Sciatic nerve (tissue), 2 donors: Measurements from ENCODE around the gene SPHKAP. TPM values are rescaled to one million over a fixed set of nuclear protein-coding genes. Genes with fewer than 3 reads are reported as not detected.
"Not testable (repeated sequence)": the region's sequence is repeated elsewhere in the genome, so short reads cannot be mapped to it uniquely, and the experiment has no call there.

Source experiments
- ATAC-seq: fragments of 200-7000 bp; cut with Tn5 transposase; one replicate; pipeline ENCODE4 v1.9.1; 2020; ENCODE audit warnings: mild to moderate bottlenecking, moderate library complexity
- DNase-seq: peaks from one replicate; pipeline ENCODE4 v3.0.0-alpha.2; 2020; ENCODE audit warnings: low spot score
- intact Hi-C: fragments of 100-400 bp; cut with DNase I; formaldehyde crosslinking; loops from one replicate; pipeline ENCODE4 v1.14.2; 2022
- total RNA-seq: library from RNA; stranded (reverse); fragmentation: NEBNext Ultra II Directional; extraction: Animal tissue kit (Norgen Biotek cat#: 25700); gene quantifications from one replicate; pipeline ENCODE4 v1.2.1, GENCODE V29; 2021
- donor health status: DM: no; HTN: no; CAD: no.
- donor health status: DM: no; HTN: no; CAD: no.

The SPHKAP gene
- total RNA-seq, 1 donor from 2014 or later, result not detected

- no peak for ATAC-seq
- intact Hi-C loops, result loop anchor here (10.0 kb wide), 1 partner anchor 1561 kb away; no protein-coding TSS in a partner anchor
- no peak for DNase-seq
These were observed 75.8 kb downstream of the SPHKAP start for GRCh38 chr2:228105526-228106250.

DNA sequence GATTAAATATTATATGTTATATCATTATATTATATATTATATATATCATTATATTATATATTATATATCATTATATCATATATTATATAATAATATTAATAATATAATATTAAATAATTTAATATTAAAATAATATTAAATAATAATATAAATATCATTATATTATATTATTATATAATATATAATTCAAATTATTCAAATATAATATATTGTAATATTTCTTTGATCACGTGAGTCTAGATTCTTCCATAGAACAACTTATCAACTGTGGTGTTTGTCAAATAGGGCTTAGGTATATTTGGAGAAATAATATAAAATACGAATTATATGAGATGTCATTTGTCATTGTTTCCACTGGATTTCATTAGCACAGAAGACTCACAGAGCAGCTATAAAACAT, 77.3 kb downstream of the SPHKAP start:
- intact Hi-C loops, result loop anchor here (10.0 kb wide), 1 partner anchor 1559 kb away; no protein-coding TSS in a partner anchor
- DNase-seq, result no peak
- ATAC-seq, result no peak

- intact Hi-C loops, result loop anchor here (10.0 kb wide), 1 partner anchor 1559 kb away; no protein-coding TSS in a partner anchor
- no peak for ATAC-seq
- DNase-seq, result no peak
These were observed 78.1 kb downstream of the SPHKAP start for GRCh38 chr2:228103379-228103778.

DNA sequence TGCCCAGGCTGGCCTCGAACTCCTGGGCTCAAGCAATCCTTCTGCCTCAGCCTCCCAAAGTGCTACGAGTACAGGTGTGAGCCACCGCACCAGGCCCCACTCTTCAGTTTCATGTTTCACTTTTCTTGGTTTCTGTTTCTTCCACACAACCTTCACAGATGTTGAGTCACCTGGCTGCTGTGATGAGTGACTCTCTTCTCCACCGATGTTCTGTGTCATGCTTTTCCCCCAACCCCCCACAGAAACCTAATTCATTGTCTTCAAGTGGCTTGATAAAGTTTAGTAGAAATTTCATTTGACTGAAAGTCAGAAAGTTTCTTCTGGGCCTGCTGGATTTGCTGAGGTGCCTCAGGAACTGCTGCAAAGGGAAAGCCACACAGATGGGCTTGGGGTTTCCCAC, 78.5 kb downstream of the SPHKAP start:
- intact Hi-C loops, result loop anchor here (10.0 kb wide), 1 partner anchor 1558 kb away; no protein-coding TSS in a partner anchor
- DNase-seq (no peak), ATAC-seq (no peak)

GRCh38 chr2:228094377-228094921, 87.0 kb downstream of the SPHKAP start:
- intact Hi-C loops, result no loop called here
- no peak for DNase-seq
- ATAC-seq, result no peak

DNA sequence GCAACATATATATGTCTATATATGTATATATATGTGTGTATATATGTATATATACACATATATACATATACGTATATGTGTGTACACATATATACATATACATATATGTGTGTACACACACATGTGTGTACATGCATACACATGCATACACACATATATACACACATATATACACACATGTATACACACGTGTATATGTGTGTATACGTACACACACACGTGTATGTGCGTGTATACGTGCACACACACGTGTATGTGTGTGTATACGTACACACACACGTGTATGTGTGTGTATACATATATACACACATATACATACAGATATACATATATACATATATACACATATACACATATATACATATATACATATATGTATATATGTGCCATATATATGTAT, 89.4 kb downstream of the SPHKAP start:
- no peak for ATAC-seq
- intact Hi-C loops, result no loop called here
- no peak for DNase-seq

DNA sequence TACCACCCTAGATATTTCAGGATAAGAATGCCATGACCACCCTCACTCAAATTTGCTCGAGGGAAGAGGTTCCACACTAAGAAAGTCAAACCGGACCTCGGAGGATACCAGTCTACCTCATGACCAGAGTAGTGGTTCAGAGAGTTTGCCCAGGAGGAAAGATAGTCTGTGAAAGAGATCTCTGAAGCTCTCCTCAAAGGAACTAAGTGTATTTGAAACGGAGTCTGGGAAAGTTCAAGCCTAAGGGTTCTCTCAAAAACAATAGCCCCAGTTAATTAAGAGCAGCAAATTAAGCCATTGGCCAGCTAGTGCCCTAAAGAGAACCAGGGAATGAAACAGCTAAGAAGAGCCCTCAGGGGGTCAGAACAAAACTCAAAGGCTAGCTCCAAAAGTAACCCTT, 94.9 kb downstream of the SPHKAP start:
- DNase-seq (no peak), ATAC-seq (no peak)
- intact Hi-C loops, result no loop called here

DNA sequence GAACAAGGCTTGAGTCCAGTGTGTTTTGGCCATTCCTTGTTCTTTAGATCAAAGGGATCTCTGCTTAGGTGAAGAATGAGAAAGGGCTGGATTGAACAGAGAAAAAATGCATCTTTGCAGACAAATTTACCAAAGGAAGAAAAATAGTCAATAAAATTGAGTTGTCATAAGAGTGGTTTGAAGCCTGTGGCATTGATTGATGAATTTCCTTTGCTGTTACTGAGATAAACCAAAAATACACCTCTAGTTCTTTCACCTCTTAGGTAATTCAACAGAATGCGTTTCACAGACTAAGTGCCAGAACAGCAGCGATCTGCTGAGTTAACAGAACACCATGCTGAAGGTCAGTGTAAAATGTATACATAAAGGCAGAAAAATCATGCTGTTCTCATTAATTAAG, 96.8 kb downstream of the SPHKAP start:
- ATAC-seq (no peak), DNase-seq (no peak)
- intact Hi-C loops, result no loop called here

- DNase-seq (no peak), ATAC-seq (no peak)
- intact Hi-C loops, result no loop called here
These were observed 98.4 kb downstream of the SPHKAP start for GRCh38 chr2:228083131-228083530.

GRCh38 chr2:228082571-228082970, 98.9 kb downstream of the SPHKAP start:
- intact Hi-C loops, result no loop called here
- no peak for DNase-seq
- no peak for ATAC-seq

DNA sequence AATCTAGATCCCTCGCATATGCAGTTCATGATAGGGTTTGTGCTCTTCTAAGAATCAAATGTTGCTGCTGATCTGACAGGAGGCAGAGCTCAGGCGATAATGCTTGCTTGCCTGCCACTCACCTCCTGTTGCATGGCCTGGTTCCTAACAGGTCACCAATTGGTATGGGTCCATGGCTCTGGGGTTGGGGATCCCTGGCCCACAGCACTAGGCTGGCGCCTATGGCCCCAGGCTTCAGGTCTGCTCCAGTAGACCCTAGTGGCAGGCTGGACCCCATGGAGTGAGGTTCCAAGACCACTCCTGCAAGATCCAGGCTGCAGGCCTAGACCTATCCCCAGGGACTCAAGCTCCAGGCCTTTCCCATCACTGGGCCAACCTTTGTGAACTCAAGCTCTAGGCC, 102.3 kb downstream of the SPHKAP start:
- ATAC-seq (no peak), DNase-seq (no peak)
- intact Hi-C loops, result no loop called here

GRCh38 chr2:228076695-228077094, 104.8 kb downstream of the SPHKAP start:
- ATAC-seq, DNase-seq, intact Hi-C loops: not testable (repeated sequence)

DNA sequence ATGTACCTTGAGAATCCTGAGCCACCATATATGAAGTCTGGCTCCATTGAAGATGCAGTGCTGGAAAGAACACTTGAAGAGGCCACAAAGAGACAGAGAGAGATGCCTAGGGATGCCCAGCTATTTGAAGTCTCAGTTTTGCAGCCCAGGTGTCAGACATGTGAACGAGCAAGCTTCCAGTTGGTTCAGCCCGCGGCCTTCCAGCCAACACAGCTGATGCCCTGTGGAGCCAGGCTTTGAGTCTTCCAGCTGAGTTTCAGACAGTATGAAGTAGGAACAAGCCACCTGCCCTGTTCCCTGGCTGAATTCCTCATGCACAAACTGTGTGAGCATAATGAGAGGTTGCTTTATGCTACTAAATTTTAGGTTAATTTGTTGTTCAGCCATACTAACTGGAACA, 108.8 kb downstream of the SPHKAP start:
- intact Hi-C loops, result no loop called here
- DNase-seq (no peak), ATAC-seq (no peak)

GRCh38 chr2:228067309-228067708, 114.2 kb downstream of the SPHKAP start:
- no peak for DNase-seq
- intact Hi-C loops, result no loop called here
- no peak for ATAC-seq

- ATAC-seq (no peak), DNase-seq (no peak)
- intact Hi-C loops, result no loop called here
These were observed 115.2 kb downstream of the SPHKAP start for GRCh38 chr2:228066126-228066798.

- ATAC-seq (no peak), DNase-seq (no peak)
- intact Hi-C loops, result no loop called here
These were observed 115.8 kb downstream of the SPHKAP start for GRCh38 chr2:228065686-228066085.

DNA sequence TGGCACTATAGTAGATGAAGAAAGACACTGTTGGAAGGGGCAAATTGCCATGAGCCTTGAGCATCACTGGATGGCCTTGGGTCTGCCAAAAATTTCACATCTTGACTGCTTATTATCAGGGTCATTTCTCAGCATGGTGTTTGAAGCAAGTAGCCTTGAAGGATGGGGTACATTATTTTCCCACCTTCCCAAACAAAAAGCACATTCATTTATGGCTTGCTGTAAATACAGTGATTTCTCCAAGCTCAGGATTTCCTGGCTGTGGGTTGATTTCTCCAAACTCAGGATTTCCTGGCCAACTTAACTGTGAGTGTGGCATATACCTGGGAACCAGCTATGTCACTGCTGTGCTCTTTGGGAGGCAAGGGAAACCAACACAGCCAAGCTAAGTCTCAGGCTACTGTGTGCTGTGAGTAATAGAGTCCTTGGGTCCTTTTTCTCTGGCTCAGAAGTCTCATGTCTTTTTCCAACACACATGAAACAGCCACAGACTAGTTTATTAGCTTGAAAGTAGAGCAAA, 116.6 kb downstream of the SPHKAP start:
- DNase-seq (no peak), ATAC-seq (no peak)
- intact Hi-C loops, result no loop called here

DNA sequence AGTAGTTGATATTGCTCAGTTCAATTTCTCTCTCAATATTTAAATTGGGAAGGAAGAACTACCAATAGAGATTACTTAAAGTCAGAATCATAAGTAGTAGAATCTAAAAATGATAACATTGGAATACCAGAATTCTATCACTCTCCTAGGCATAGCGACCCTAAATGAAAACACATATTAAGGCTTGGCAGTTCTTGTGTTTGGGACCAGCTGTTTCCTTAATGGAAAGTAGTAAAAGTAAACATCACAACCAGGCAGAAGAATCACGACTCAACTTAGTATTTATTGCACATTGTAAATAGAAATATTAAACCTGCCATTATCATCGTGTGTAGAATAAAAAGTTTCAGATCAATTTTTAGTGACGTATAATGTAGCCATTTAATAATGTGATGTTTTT, 117.5 kb downstream of the SPHKAP start:
- intact Hi-C loops, result no loop called here
- ATAC-seq, result no peak
- DNase-seq, result no peak

- ATAC-seq (no peak), DNase-seq (no peak)
- intact Hi-C loops, result no loop called here
These were observed 117.9 kb downstream of the SPHKAP start for GRCh38 chr2:228063558-228063957.

GRCh38 chr2:228059735-228060134, 121.8 kb downstream of the SPHKAP start:
- intact Hi-C loops, result no loop called here
- no peak for ATAC-seq
- no peak for DNase-seq
